OCI-LY7 (cell line): Measurements from ENCODE around the gene ACAA2. TPM values are rescaled to one million over a fixed set of nuclear protein-coding genes. Genes with fewer than 3 reads are reported as not detected.
"Not testable (repeated sequence)": the region's sequence is repeated elsewhere in the genome, so short reads cannot be mapped to it uniquely, and the experiment has no call there.

Experiments used
- BruUV-seq: library from RNA; stranded (reverse); fragments of 400-500 nt; replicated peaks from 2 replicates; lab custom pipeline; 2021; lab: Mats Ljungman, UMichigan
- CTCF ChIA-PET: fragments of 300-600 bp; sonication (Branson Sonifier 250); formaldehyde crosslinking; loops from one replicate; lab custom pipeline; 2022; ENCODE audit warnings: antibody characterized with exemption; ENCODE audit not compliant: unreplicated experiment; lab: Charles Lee
- POLR2A ChIA-PET: fragments of 300-600 bp; sonication (Branson Sonifier 250); formaldehyde crosslinking; loops from one replicate; lab custom pipeline; 2022; ENCODE audit warnings: antibody characterized with exemption; lab: Charles Lee
- DNase-seq: peaks from one replicate; pipeline ENCODE4 v3.0.0-alpha.2; 2015; ENCODE audit warnings: low spot score
- H2AFZ ChIP-seq: fragments of 200-600 bp; sonication (generic), shearing (Covaris generic); 2 replicates; pipeline ENCODE4 v1.6.1; 2014; ENCODE audit warnings: mild to moderate bottlenecking, antibody characterized with exemption, low read length, moderate library complexity
- H3K27ac ChIP-seq: fragments of 200-600 bp; sonication (generic); 2 replicates; pipeline ENCODE4 v1.5.1; 2014; ENCODE audit warnings: mixed run types, low read depth, mild to moderate bottlenecking, moderate library complexity, low read length, inconsistent platforms; ENCODE audit not compliant: poor library complexity, severe bottlenecking
- H3K36me3 ChIP-seq: fragments of 200-600 bp; sonication (generic); 2 replicates; pipeline ENCODE4 v1.6.1; 2014; ENCODE audit warnings: mild to moderate bottlenecking, antibody characterized with exemption, low read length, moderate library complexity, mixed read lengths; ENCODE audit not compliant: insufficient read depth
- H3K4me1 ChIP-seq: fragments of 200-600 bp; sonication (generic); 2 replicates; pipeline ENCODE4 v1.5.1; 2014; ENCODE audit warnings: mild to moderate bottlenecking, low read length; ENCODE audit not compliant: insufficient read depth, poor library complexity, severe bottlenecking
- H3K4me2 ChIP-seq: fragments of 200-600 bp; sonication (generic); 2 replicates; pipeline ENCODE4 v1.6.1; 2014; ENCODE audit warnings: mild to moderate bottlenecking, low read length
- H3K4me3 ChIP-seq: fragments of 200-600 bp; sonication (generic); 2 replicates; pipeline ENCODE4 v1.5.1; 2014; ENCODE audit warnings: mild to moderate bottlenecking, low read depth, low read length; ENCODE audit not compliant: poor library complexity, severe bottlenecking
- H3K79me2 ChIP-seq: fragments of 200-600 bp; sonication (generic); 2 replicates; pipeline ENCODE4 v1.6.1; 2016; ENCODE audit warnings: low read depth, mild to moderate bottlenecking, low read length, moderate library complexity, mixed read lengths; ENCODE audit not compliant: insufficient read depth
- H3K9me2 ChIP-seq: fragments of 200-600 bp; sonication (generic); 2 replicates; pipeline ENCODE4 v1.6.1; 2016; ENCODE audit warnings: mild to moderate bottlenecking, low read length, mixed read lengths; ENCODE audit not compliant: insufficient read depth
- H3K9me3 ChIP-seq: fragments of 200-600 bp; sonication (generic); 2 replicates; pipeline ENCODE4 v1.6.1; 2014; ENCODE audit warnings: mild to moderate bottlenecking, mixed run types, low read length, mixed read lengths
- H4K20me1 ChIP-seq: fragments of 200-600 bp; sonication (generic); 2 replicates; pipeline ENCODE4 v1.6.1; 2014; ENCODE audit warnings: mild to moderate bottlenecking, antibody characterized with exemption, low read length, moderate library complexity, mixed read lengths; ENCODE audit not compliant: insufficient read depth
- EZH2phosphoT487 ChIP-seq: fragments of 200-600 bp; sonication (generic); IDR thresholded peaks from 2 replicates; pipeline ENCODE4 v1.6.1; 2018; ENCODE audit warnings: low read depth, borderline replicate concordance, mild to moderate bottlenecking, mixed run types, antibody characterized with exemption, low read length, moderate library complexity, mixed read lengths
- intact Hi-C: fragments of 100-400 bp; cut with micrococcal nuclease; formaldehyde crosslinking; loops from one replicate; pipeline ENCODE4 v1.10.0; 2022; ENCODE audit not compliant: unreplicated experiment
- total RNA-seq, 2 experiments: library from RNA; depleted of rRNA in 1 of 2; stranded (reverse); fragments of >200 nt in 1 of 2; shearing (Covaris generic) in 1 of 2; gene quantifications; 2 replicates each; pipeline ENCODE4 v1.2.3, GENCODE V29; 2014 to 2022
- TF ChIP-seq, protein P1 (sequence below): fragments of 200-600 bp; sonication (generic); conservative IDR thresholded peaks from 2 replicates; pipeline ENCODE4 v1.5.1; 2014; ENCODE audit warnings: mild to moderate bottlenecking, antibody characterized with exemption, low read length, moderate library complexity, mixed read lengths

The ACAA2 gene
- total RNA-seq, 2 experiments from 2014 or later = 30.8 to 54.4 TPM

DNA sequence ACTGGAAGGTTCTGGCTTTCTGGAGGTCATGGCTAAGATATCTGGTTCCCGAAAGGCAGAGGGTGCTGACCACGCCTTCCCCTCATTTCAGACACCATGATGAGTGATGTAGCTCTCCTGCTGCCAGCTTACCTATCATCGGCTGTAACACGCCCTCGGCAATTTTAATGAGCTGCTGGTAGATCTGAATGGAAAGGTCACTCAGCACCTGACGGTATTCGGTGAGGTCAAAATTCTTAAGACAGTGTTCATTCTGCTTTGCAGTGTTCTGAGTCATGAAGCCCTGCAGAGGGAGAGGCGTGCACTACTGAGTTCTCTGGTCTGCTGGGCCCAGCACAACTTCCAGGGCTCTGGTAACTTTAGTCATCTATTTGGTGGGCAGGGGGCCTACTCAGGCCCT is 25.7 kb upstream of the ACAA2 start:
- no peaks in the 10 kb centered on the region for H3K79me2 ChIP-seq
- H3K9me2 ChIP-seq = no peaks in the 10 kb centered on the region
- CTCF ChIA-PET = no interaction called here
- no peak overlapping the region for H3K4me2 ChIP-seq
- no peak overlapping the region for H2AFZ ChIP-seq
- H3K27ac ChIP-seq = no peak overlapping the region
- H4K20me1 ChIP-seq = no peaks in the 10 kb centered on the region
- POLR2A ChIA-PET = no interaction called here
- intact Hi-C loops = no loop called here
- H3K4me1 ChIP-seq = no peaks in the 10 kb centered on the region
- TF ChIP-seq, protein P1, sequence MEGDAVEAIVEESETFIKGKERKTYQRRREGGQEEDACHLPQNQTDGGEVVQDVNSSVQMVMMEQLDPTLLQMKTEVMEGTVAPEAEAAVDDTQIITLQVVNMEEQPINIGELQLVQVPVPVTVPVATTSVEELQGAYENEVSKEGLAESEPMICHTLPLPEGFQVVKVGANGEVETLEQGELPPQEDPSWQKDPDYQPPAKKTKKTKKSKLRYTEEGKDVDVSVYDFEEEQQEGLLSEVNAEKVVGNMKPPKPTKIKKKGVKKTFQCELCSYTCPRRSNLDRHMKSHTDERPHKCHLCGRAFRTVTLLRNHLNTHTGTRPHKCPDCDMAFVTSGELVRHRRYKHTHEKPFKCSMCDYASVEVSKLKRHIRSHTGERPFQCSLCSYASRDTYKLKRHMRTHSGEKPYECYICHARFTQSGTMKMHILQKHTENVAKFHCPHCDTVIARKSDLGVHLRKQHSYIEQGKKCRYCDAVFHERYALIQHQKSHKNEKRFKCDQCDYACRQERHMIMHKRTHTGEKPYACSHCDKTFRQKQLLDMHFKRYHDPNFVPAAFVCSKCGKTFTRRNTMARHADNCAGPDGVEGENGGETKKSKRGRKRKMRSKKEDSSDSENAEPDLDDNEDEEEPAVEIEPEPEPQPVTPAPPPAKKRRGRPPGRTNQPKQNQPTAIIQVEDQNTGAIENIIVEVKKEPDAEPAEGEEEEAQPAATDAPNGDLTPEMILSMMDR = no peak
- TF ChIP-seq EZH2phosphoT487 = no peak
- H3K9me3 ChIP-seq = no peaks in the 10 kb centered on the region
- no TSS peak for BruUV-seq
- H3K36me3 ChIP-seq = no peaks in the 10 kb centered on the region
- no peak overlapping the region for H3K4me3 ChIP-seq
- DNase-seq = no peak

DNA sequence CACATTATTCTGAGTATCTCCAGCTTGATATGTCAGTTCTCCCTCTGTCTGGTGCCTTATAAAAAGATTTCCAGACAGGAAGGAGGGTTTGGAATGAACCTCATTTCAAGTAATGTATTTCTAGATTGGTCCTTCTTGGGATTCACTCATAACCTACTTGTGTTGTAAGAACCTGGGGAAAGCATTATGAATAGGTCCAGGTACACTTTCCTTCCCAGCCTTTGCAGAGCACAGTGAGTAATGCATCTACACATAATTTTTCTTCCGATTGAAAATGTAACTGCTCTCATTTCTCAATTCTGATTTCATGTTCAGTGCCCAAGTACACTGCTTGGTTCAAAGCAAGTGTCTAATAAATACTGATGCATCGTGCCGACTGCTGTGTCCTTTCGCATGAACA is 25.0 kb upstream of the ACAA2 start:
- no TSS peak for BruUV-seq
- POLR2A ChIA-PET = no interaction called here

DNA sequence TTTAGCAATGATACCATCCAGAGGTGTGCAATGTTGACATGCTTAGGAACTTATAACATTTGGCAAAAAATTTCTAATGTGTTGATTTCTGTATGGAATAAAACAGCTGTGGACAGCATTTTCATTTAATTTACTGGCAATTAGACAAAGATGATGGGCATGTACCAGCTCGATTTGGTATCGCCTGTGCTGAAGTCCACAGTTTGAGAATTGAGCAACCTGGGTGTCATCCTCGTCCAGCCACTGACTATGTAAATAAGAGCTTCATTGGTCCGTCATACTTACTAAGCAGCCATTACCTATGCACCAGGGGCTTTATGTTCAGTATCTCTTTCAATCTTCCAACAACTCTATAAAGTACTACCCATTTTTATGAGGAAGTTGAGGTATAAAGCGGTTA is 24.6 kb upstream of the ACAA2 start:
- BruUV-seq = no TSS peak
- CTCF ChIA-PET = no interaction called here
- no peak overlapping the region for H2AFZ ChIP-seq
- POLR2A ChIA-PET = no interaction called here
- intact Hi-C loops = no loop called here
- no peak for DNase-seq
- no peaks in the 10 kb centered on the region for H4K20me1 ChIP-seq
- H3K36me3 ChIP-seq = no peaks in the 10 kb centered on the region
- TF ChIP-seq, protein P1 = no peak
- no peak for TF ChIP-seq EZH2phosphoT487
- no peaks in the 10 kb centered on the region for H3K9me2 ChIP-seq
- no peak overlapping the region for H3K4me3 ChIP-seq
- H3K9me3 ChIP-seq = no peaks in the 10 kb centered on the region
- no peaks in the 10 kb centered on the region for H3K4me1 ChIP-seq
- H3K4me2 ChIP-seq = no peak overlapping the region
- no peaks in the 10 kb centered on the region for H3K79me2 ChIP-seq
- H3K27ac ChIP-seq = no peak overlapping the region

More for the DNA sequence above, 25.0 kb upstream of the ACAA2 start:
- TF ChIP-seq EZH2phosphoT487 = no peak
- TF ChIP-seq, protein P1 = no peak
- no peaks in the 10 kb centered on the region for H3K36me3 ChIP-seq
- H3K79me2 ChIP-seq = no peaks in the 10 kb centered on the region
- CTCF ChIA-PET = no interaction called here
- H3K4me3 ChIP-seq = no peak overlapping the region
- H3K9me3 ChIP-seq = no peaks in the 10 kb centered on the region
- no peak overlapping the region for H3K4me2 ChIP-seq
- H3K27ac ChIP-seq = no peak overlapping the region
- no peaks in the 10 kb centered on the region for H3K9me2 ChIP-seq
- DNase-seq = no peak
- intact Hi-C loops = no loop called here
- no peaks in the 10 kb centered on the region for H3K4me1 ChIP-seq
- no peak overlapping the region for H2AFZ ChIP-seq
- no peaks in the 10 kb centered on the region for H4K20me1 ChIP-seq

DNA sequence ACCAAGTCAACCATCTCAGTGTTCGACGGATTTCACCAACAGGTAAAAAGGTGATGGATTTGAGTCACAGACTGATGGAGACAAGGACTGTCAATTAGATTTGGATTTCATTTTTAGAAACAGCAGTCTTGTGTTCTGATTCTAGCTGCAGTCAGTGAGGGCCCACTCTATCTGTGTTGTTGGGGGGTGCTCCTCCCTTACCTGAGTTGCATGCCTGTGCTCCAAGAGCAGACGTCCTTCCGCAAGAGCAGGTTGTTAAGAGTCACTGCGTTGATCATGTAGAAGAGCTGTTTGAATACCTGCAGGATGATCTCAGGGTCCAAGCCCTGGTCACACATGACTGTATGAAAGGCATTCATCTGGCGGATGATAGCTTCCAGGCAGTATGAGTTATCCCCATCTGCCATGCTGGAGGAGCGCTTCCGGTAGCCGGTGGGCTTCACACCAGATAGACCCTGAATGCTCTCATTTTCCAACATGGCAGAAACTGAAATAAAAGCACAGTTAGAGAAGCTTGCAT is 24.0 kb upstream of the ACAA2 start:
- H3K27ac ChIP-seq, H3K36me3 ChIP-seq, H3K4me2 ChIP-seq, H3K9me2 ChIP-seq, H4K20me1 ChIP-seq, H2AFZ ChIP-seq, DNase-seq, H3K9me3 ChIP-seq, intact Hi-C loops, POLR2A ChIA-PET, H3K79me2 ChIP-seq, H3K4me3 ChIP-seq, H3K4me1 ChIP-seq, BruUV-seq: not testable (repeated sequence)
- CTCF ChIA-PET = interaction anchor here (0.6 kb wide), 1 partner anchor 11 kb away, joined by 3 read pairs; no protein-coding TSS in a partner anchor
